Smooth muscle cell (in vitro differentiated cells): ENCODE data around the gene SMIM3. TPM values are rescaled to one million over a fixed set of nuclear protein-coding genes. Genes with fewer than 3 reads are reported as not detected.
"Not testable (repeated sequence)": the region's sequence is repeated elsewhere in the genome, so short reads cannot be mapped to it uniquely, and the experiment has no call there.

Experiments used
- DNase-seq: peaks from one replicate; lab custom pipeline; 2025; ENCODE audit not compliant: unreplicated experiment; lab: John Stamatoyannopoulos, UW
- H2AFZ ChIP-seq: fragments of 200-600 bp; sonication (generic); 2 replicates; pipeline ENCODE4 v1.6.0; 2016; ENCODE audit warnings: antibody characterized with exemption, low read depth, mild to moderate bottlenecking
- H3F3A ChIP-seq: fragments of 200-600 bp; sonication (generic); 2 replicates; pipeline ENCODE4 v1.6.0; 2017; ENCODE audit warnings: antibody characterized with exemption, low read depth
- H3K27ac ChIP-seq: fragments of 200-600 bp; sonication (generic); 2 replicates; pipeline ENCODE4 v1.5.1; 2016; ENCODE audit warnings: low read depth, mild to moderate bottlenecking
- H3K27me3 ChIP-seq: fragments of 200-600 bp; sonication (generic); 2 replicates; pipeline ENCODE4 v1.6.1; 2016; ENCODE audit warnings: low read depth, mild to moderate bottlenecking
- H3K36me3 ChIP-seq: fragments of 200-600 bp; sonication (generic); 2 replicates; pipeline ENCODE4 v1.5.1; 2016; ENCODE audit warnings: low read depth
- H3K4me1 ChIP-seq: fragments of 200-600 bp; sonication (generic); 2 replicates; pipeline ENCODE4 v1.5.1; 2016; ENCODE audit warnings: low read depth
- H3K4me2 ChIP-seq: fragments of 200-600 bp; sonication (generic); 2 replicates; pipeline ENCODE4 v1.6.0; 2016; ENCODE audit warnings: mild to moderate bottlenecking
- H3K4me3 ChIP-seq: fragments of 200-600 bp; sonication (generic); 2 replicates; pipeline ENCODE4 v1.5.1; 2016; ENCODE audit warnings: mild to moderate bottlenecking
- H3K79me2 ChIP-seq: fragments of 200-600 bp; sonication (generic); 2 replicates; pipeline ENCODE4 v1.6.0; 2016; ENCODE audit warnings: low read depth, mild to moderate bottlenecking
- H3K9ac ChIP-seq: fragments of 200-600 bp; sonication (generic); 2 replicates; pipeline ENCODE4 v1.6.0; 2016; ENCODE audit warnings: low read depth
- H3K9me3 ChIP-seq: fragments of 200-600 bp; sonication (generic); replicated peaks from 2 replicates; pipeline ENCODE4 v1.5.1; 2016; ENCODE audit warnings: low read depth
- H4K20me1 ChIP-seq: fragments of 200-600 bp; sonication (generic); 2 replicates; pipeline ENCODE4 v1.6.0; 2016; ENCODE audit warnings: low read depth
- CTCF ChIP-seq: fragments of 200-600 bp; sonication (generic); IDR thresholded peaks from 2 replicates; pipeline ENCODE4 v1.5.1; 2017; ENCODE audit warnings: borderline replicate concordance, mild to moderate bottlenecking, antibody characterized with exemption; ENCODE audit not compliant: insufficient read depth, poor library complexity, severe bottlenecking
- WGBS: methylation state at CpG from one replicate; pipeline ENCODE4 v1.1.7; 2016; ENCODE audit warnings: low lambda C conversion rate; 5-methylcytosine and 5-hydroxymethylcytosine counted together
- polyA plus RNA-seq: library from polyadenylated mRNA; unstranded; fragments of >200 nt; fragmentation: Nextera tagmentation; extraction: Ambion mirVana; gene quantifications from 2 replicates; pipeline ENCODE4 v1.2.1, GENCODE V29; 2016
- total RNA-seq: library from RNA; depleted of rRNA; stranded (reverse); fragments of >200 nt; gene quantifications from 2 replicates; pipeline ENCODE4 v1.2.3, GENCODE V29; 2014

Gene SMIM3
- total and polyA plus RNA-seq, 2 experiments from 2014 or later = 178 to 261 TPM

GRCh38 chr5:150816946-150817345 is 38.4 kb downstream of the SMIM3 start:
- no peak for TF ChIP-seq CTCF
- Histone ChIP-seq H3K4me3 (no peak overlapping the region), H3K27me3 (no peaks in the 10 kb centered on the region), H3K36me3 (no peaks in the 10 kb centered on the region), H4K20me1 (no peaks in the 10 kb centered on the region), H3K9me3 (peaks cover 6% of the 10 kb centered on the region), H3K4me1 (no peaks in the 10 kb centered on the region), H3K9ac (no peak overlapping the region), H2AFZ (no peak overlapping the region), H3K4me2 (no peak overlapping the region), H3F3A (no peaks in the 10 kb centered on the region), H3K79me2 (no peaks in the 10 kb centered on the region), H3K27ac (no peak overlapping the region)
- no peak for DNase-seq
- 94% methylated on average over 2 of the region's 2 CpGs for WGBS

- no peak overlapping the region for H3K9ac ChIP-seq
- no peaks in the 10 kb centered on the region for H3K79me2 ChIP-seq
- no peak overlapping the region for H2AFZ ChIP-seq
- 87% methylated on average over 5 of the region's 5 CpGs for WGBS
- H3K4me3 ChIP-seq = no peak overlapping the region
- H3K27ac ChIP-seq = no peak overlapping the region
- H3K9me3 ChIP-seq = no peaks in the 10 kb centered on the region
- H4K20me1 ChIP-seq = no peaks in the 10 kb centered on the region
- no peaks in the 10 kb centered on the region for H3F3A ChIP-seq
- H3K4me1 ChIP-seq = no peaks in the 10 kb centered on the region
- TF ChIP-seq CTCF = no peak
- H3K4me2 ChIP-seq = no peak overlapping the region
- H3K36me3 ChIP-seq = no peaks in the 10 kb centered on the region
- no peak for DNase-seq
- H3K27me3 ChIP-seq = no peaks in the 10 kb centered on the region
Observed at GRCh38 chr5:150829744-150830143, 51.2 kb downstream of the SMIM3 start.

- H3K4me1 ChIP-seq, H3K9me3 ChIP-seq, H3F3A ChIP-seq, H3K79me2 ChIP-seq, H3K9ac ChIP-seq, H3K4me3 ChIP-seq, H3K4me2 ChIP-seq, H2AFZ ChIP-seq, H3K27me3 ChIP-seq, DNase-seq, H3K36me3 ChIP-seq, H3K27ac ChIP-seq, H4K20me1 ChIP-seq: not testable (repeated sequence)
- WGBS = 95% methylated on average over 3 of the region's 3 CpGs
Observed at GRCh38 chr5:150831821-150832220, 53.3 kb downstream of the SMIM3 start.

- Histone ChIP-seq H3K9ac (no peak overlapping the region), H3K4me3 (no peak overlapping the region), H3K79me2 (no peaks in the 10 kb centered on the region), H4K20me1 (no peaks in the 10 kb centered on the region), H3K4me2 (no peak overlapping the region), H3K27ac (no peak overlapping the region), H3K9me3 (no peaks in the 10 kb centered on the region), H3F3A (no peaks in the 10 kb centered on the region), H3K36me3 (no peaks in the 10 kb centered on the region), H3K4me1 (peaks cover 6% of the 10 kb centered on the region), H3K27me3 (no peaks in the 10 kb centered on the region), H2AFZ (no peak overlapping the region)
- TF ChIP-seq CTCF = no peak
- DNase-seq = no peak
- 90% methylated on average over 5 of the region's 5 CpGs for WGBS
Observed at GRCh38 chr5:150836064-150836463, 57.5 kb downstream of the SMIM3 start.
